ENCODE measurements around the gene SNED1. TPM values are rescaled to one million over a fixed set of nuclear protein-coding genes. Genes with fewer than 3 reads are reported as not detected.
"Not testable (repeated sequence)": the region's sequence is repeated elsewhere in the genome, so short reads cannot be mapped to it uniquely, and the experiment has no call there.

SNED1 gene
- total RNA-seq, 1 experiment from 2014 or later = 0.76 TPM

GRCh38 chr2:241091201-241091600 is 92.8 kb downstream of the SNED1 start:
- no peak for DNase-seq
- intact Hi-C loops (cut with micrococcal nuclease; ENCODE audit: unreplicated experiment) = no loop called here
- H3K27ac Mint-ChIP-seq (ENCODE audit: unreplicated experiment) = no peak overlapping the region
- H3K36me3 Mint-ChIP-seq (ENCODE audit: insufficient read depth, unreplicated experiment) = peaks cover 25% of the 10 kb centered on the region
- BruUV-seq (replicated peaks) = no TSS peak
- no peaks in the 10 kb centered on the region for H3K9me3 Mint-ChIP-seq (ENCODE audit: low read depth, unreplicated experiment)
- H3K27me3 Mint-ChIP-seq (ENCODE audit: unreplicated experiment) = no peaks in the 10 kb centered on the region
- CTCF ChIA-PET = no interaction called here
- TF ChIP-seq CTCF (IDR thresholded peaks at IDR 0.05; ENCODE audit: unreplicated experiment) = no peak
- no peak overlapping the region for H3K4me3 Mint-ChIP-seq (ENCODE audit: low read depth, unreplicated experiment)
- no peaks in the 10 kb centered on the region for H3K4me1 Mint-ChIP-seq (ENCODE audit: low read depth, unreplicated experiment)

GRCh38 chr2:241091734-241092445 is 93.5 kb downstream of the SNED1 start:
- Mint-ChIP-seq H3K27ac (ENCODE audit: unreplicated experiment) (no peak overlapping the region), H3K9me3 (ENCODE audit: low read depth, unreplicated experiment) (no peaks in the 10 kb centered on the region), H3K36me3 (ENCODE audit: insufficient read depth, unreplicated experiment) (peaks cover 25% of the 10 kb centered on the region), H3K27me3 (ENCODE audit: unreplicated experiment) (no peaks in the 10 kb centered on the region), H3K4me3 (ENCODE audit: low read depth, unreplicated experiment) (no peak overlapping the region), H3K4me1 (ENCODE audit: low read depth, unreplicated experiment) (no peaks in the 10 kb centered on the region)
- intact Hi-C loops (cut with micrococcal nuclease; ENCODE audit: unreplicated experiment) = no loop called here
- BruUV-seq (replicated peaks) = no TSS peak
- no peak for TF ChIP-seq CTCF (IDR thresholded peaks at IDR 0.05; ENCODE audit: unreplicated experiment)
- CTCF ChIA-PET = no interaction called here
- no peak for DNase-seq

GRCh38 chr2:241092677-241093076 is 94.3 kb downstream of the SNED1 start:
- Mint-ChIP-seq H3K27ac (ENCODE audit: unreplicated experiment) (no peak overlapping the region), H3K27me3 (ENCODE audit: unreplicated experiment) (no peaks in the 10 kb centered on the region), H3K9me3 (ENCODE audit: low read depth, unreplicated experiment) (no peaks in the 10 kb centered on the region), H3K4me3 (ENCODE audit: low read depth, unreplicated experiment) (no peak overlapping the region), H3K4me1 (ENCODE audit: low read depth, unreplicated experiment) (no peaks in the 10 kb centered on the region), H3K36me3 (ENCODE audit: insufficient read depth, unreplicated experiment) (peaks cover 25% of the 10 kb centered on the region)
- no TSS peak for BruUV-seq (replicated peaks)
- no peak for DNase-seq
- CTCF ChIA-PET = no interaction called here
- TF ChIP-seq CTCF (IDR thresholded peaks at IDR 0.05; ENCODE audit: unreplicated experiment) = no peak
- intact Hi-C loops (cut with micrococcal nuclease; ENCODE audit: unreplicated experiment) = no loop called here

- H3K27me3 Mint-ChIP-seq (ENCODE audit: unreplicated experiment); BruUV-seq (replicated peaks); intact Hi-C loops (cut with micrococcal nuclease; ENCODE audit: unreplicated experiment); H3K4me3 Mint-ChIP-seq (ENCODE audit: low read depth, unreplicated experiment); H3K4me1 Mint-ChIP-seq (ENCODE audit: low read depth, unreplicated experiment); CTCF ChIA-PET; H3K9me3 Mint-ChIP-seq (ENCODE audit: low read depth, unreplicated experiment); H3K27ac Mint-ChIP-seq (ENCODE audit: unreplicated experiment); DNase-seq: not testable (repeated sequence)
- H3K36me3 Mint-ChIP-seq (ENCODE audit: insufficient read depth, unreplicated experiment) = peaks cover 19% of the 10 kb centered on the region
Observed at GRCh38 chr2:241093133-241093781, 94.8 kb downstream of the SNED1 start.

GRCh38 chr2:241094172-241094571 is 95.8 kb downstream of the SNED1 start:
- CTCF ChIA-PET = interaction anchor here (0.5 kb wide), 1 partner anchor 71 kb away, joined by 5 read pairs; no protein-coding TSS in a partner anchor

More at GRCh38 chr2:241094172-241094571, 95.8 kb downstream of the SNED1 start:
- Mint-ChIP-seq H3K36me3 (ENCODE audit: insufficient read depth, unreplicated experiment) (peaks cover 15% of the 10 kb centered on the region), H3K9me3 (ENCODE audit: low read depth, unreplicated experiment) (no peaks in the 10 kb centered on the region), H3K4me3 (ENCODE audit: low read depth, unreplicated experiment) (no peak overlapping the region), H3K27me3 (ENCODE audit: unreplicated experiment) (no peaks in the 10 kb centered on the region), H3K4me1 (ENCODE audit: low read depth, unreplicated experiment) (no peaks in the 10 kb centered on the region), H3K27ac (ENCODE audit: unreplicated experiment) (no peak overlapping the region)
- no peak for TF ChIP-seq CTCF (IDR thresholded peaks at IDR 0.05; ENCODE audit: unreplicated experiment)
- no peak for DNase-seq
- BruUV-seq (replicated peaks) = no TSS peak
- intact Hi-C loops (cut with micrococcal nuclease; ENCODE audit: unreplicated experiment) = no loop called here

Measured in Calu3 (cell line).